ENCODE results near the gene CERS2. TPM values are rescaled to one million over a fixed set of nuclear protein-coding genes. Genes with fewer than 3 reads are reported as not detected.
"Not testable (repeated sequence)": the region's sequence is repeated elsewhere in the genome, so short reads cannot be mapped to it uniquely, and the experiment has no call there.

Gene CERS2
- total RNA-seq, 1 donor from 2014 or later, result 106 TPM

DNA sequence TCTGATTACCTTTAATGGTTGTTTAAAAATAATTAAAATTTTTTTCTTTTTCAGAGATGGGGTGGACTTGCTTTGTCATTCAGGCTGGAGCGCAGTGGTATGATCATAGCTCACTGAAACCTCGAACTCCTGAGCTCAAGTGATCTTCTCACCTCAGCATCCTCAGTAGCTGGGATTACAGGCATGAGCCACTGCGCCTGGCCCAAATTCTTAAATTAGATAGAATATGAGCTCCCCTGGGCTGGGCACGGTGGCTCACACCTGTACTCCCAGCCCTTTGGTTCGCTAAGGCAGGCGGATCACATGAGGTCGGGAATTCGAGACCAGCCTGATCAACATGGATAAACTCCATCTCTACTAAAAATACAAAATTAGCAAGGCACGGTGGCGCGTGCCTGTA lies 17.0 kb downstream of the CERS2 start:
- no peak overlapping the region for H3K27ac Mint-ChIP-seq
- POLR2A ChIA-PET, result interaction anchor here (0.5 to 1.0 kb wide), 2 partner anchors 12 to 16 kb away, joined by 3 to 4 read pairs; no protein-coding TSS in a partner anchor
- CTCF ChIA-PET, result no interaction called here
- DNase-seq (no peak), ATAC-seq (ENCODE audit: low read depth) (no peak)
- TF ChIP-seq, protein P1, sequence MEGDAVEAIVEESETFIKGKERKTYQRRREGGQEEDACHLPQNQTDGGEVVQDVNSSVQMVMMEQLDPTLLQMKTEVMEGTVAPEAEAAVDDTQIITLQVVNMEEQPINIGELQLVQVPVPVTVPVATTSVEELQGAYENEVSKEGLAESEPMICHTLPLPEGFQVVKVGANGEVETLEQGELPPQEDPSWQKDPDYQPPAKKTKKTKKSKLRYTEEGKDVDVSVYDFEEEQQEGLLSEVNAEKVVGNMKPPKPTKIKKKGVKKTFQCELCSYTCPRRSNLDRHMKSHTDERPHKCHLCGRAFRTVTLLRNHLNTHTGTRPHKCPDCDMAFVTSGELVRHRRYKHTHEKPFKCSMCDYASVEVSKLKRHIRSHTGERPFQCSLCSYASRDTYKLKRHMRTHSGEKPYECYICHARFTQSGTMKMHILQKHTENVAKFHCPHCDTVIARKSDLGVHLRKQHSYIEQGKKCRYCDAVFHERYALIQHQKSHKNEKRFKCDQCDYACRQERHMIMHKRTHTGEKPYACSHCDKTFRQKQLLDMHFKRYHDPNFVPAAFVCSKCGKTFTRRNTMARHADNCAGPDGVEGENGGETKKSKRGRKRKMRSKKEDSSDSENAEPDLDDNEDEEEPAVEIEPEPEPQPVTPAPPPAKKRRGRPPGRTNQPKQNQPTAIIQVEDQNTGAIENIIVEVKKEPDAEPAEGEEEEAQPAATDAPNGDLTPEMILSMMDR (IDR thresholded peaks at IDR 0.05), result no peak
- no peaks in the 10 kb centered on the region for H3K4me1 Mint-ChIP-seq
- H3K36me3 Mint-ChIP-seq (ENCODE audit: low read depth), result peaks cover 81% of the 10 kb centered on the region
- intact Hi-C loops (cut with micrococcal nuclease), result no loop called here
- no peaks in the 10 kb centered on the region for H3K27me3 Mint-ChIP-seq
- no peak overlapping the region for H3K4me3 Mint-ChIP-seq
- H3K9me3 Mint-ChIP-seq, result no peaks in the 10 kb centered on the region

DNA sequence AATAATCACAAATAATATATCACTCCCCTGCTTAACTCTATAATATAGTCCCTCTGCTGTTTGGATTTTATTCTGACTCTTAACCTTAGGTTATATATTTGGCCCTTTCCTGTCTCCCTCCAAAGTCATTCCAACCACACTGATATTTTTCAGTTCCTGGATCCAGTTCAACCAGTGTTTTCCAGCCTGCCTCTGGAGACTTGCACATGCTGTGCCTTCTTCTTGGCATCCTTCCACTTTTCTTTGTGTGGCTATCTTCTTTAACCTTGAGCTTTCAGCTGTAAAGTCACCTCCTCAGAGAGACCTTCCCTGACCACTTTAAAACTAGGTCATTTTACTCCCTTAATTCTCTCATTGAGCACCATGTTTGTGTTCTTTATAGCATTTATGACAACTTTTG lies 19.4 kb downstream of the CERS2 start:
- H3K9me3 Mint-ChIP-seq, result no peaks in the 10 kb centered on the region
- H3K27ac Mint-ChIP-seq, result peak overlapping the region; percentile 6
- ATAC-seq (ENCODE audit: low read depth) (no peak), DNase-seq (no peak)
- H3K4me3 Mint-ChIP-seq, result no peak overlapping the region
- peaks cover 82% of the 10 kb centered on the region for H3K36me3 Mint-ChIP-seq (ENCODE audit: low read depth)
- no peaks in the 10 kb centered on the region for H3K27me3 Mint-ChIP-seq
- intact Hi-C loops (cut with micrococcal nuclease), result no loop called here
- TF ChIP-seq, protein P1 (IDR thresholded peaks at IDR 0.05), result no peak
- ChIA-PET POLR2A (no interaction called here), CTCF (interaction anchor here (0.7 kb wide), 1 partner anchor 53 kb away, joined by 3 read pairs; no protein-coding TSS in a partner anchor)
- H3K4me1 Mint-ChIP-seq, result no peaks in the 10 kb centered on the region

DNA sequence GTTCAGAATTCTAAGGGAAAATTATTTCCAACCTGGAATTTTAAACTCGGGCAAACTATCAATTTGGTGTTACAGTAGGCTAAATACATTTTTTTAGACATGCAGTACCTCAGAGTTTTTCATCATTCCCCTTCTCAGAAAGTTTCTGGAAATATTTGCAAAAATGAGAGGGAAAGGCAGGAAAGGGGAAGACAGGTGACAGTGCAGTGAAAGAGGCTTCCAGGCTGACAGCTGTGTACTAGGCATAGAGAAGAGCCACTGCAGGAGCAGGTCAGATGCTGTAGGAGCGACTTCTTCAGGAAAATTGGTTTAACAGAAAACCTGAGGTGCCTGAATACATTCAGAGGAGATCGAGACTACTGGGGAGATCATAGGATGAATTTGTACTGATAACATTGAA lies 19.9 kb downstream of the CERS2 start:
- Mint-ChIP-seq H3K27ac (no peak overlapping the region), H3K4me1 (no peaks in the 10 kb centered on the region), H3K4me3 (no peak overlapping the region), H3K36me3 (ENCODE audit: low read depth) (peaks cover 83% of the 10 kb centered on the region), H3K9me3 (no peaks in the 10 kb centered on the region), H3K27me3 (no peaks in the 10 kb centered on the region)
- TF ChIP-seq, protein P1 (IDR thresholded peaks at IDR 0.05), result no peak
- no peak for DNase-seq
- ChIA-PET CTCF (no interaction called here), POLR2A (interaction anchor here (0.6 kb wide), 1 partner anchor 19 kb away, joined by 3 read pairs; no protein-coding TSS in a partner anchor)
- no peak for ATAC-seq (ENCODE audit: low read depth)
- intact Hi-C loops (cut with micrococcal nuclease), result no loop called here

DNA sequence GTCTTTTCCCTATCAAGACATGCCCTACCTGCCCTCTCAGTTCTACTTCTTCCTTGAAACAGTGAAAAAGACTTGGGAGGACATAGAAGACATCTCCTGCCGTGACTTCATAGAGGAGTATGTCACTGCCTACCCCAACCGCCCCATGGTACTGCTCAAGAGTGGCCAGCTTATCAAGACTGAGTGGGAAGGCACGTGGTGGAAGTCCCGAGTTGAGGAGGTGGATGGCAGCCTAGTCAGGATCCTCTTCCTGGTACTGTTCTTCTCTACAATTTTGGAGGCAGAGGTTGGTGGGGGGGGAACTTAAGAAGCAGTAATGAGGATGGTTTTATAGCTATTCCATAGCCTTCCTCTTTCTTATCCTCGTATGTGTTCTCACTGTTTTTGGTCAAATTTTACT lies 29.8 kb downstream of the CERS2 start:
- no peak for ATAC-seq (ENCODE audit: low read depth)
- no peak overlapping the region for H3K27ac Mint-ChIP-seq
- TF ChIP-seq, protein P1 (IDR thresholded peaks at IDR 0.05), result no peak
- H3K4me3 Mint-ChIP-seq, result no peak overlapping the region
- ChIA-PET CTCF (no interaction called here), POLR2A (no interaction called here)
- H3K9me3 Mint-ChIP-seq, result no peaks in the 10 kb centered on the region
- H3K36me3 Mint-ChIP-seq (ENCODE audit: low read depth), result peaks cover 86% of the 10 kb centered on the region
- H3K27me3 Mint-ChIP-seq, result no peaks in the 10 kb centered on the region
- H3K4me1 Mint-ChIP-seq, result no peaks in the 10 kb centered on the region
- DNase-seq, result no peak
- intact Hi-C loops (cut with micrococcal nuclease), result no loop called here

DNA sequence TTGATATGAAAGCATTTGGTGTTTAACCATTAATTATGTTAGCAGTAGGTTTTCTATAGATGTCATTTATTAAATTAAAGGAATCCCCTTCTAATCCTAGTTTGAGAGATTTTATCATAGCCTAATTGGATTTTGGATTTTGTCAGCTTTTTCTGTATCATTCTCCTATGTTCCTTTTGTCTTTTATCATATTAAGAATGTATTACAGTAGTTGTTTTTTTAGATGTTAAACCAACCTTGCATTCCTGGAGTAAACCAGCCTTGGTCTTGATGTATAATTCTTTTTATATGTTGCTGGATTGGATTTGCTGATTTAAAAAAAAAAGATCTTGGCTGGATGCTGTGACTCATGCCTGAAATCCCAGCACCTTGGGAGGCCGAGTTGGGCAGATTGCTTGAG lies 42.9 kb downstream of the CERS2 start:
- ATAC-seq (ENCODE audit: low read depth), result no peak
- Mint-ChIP-seq H3K36me3 (ENCODE audit: low read depth) (peaks cover 76% of the 10 kb centered on the region), H3K27ac (no peak overlapping the region), H3K9me3 (peaks cover 2% of the 10 kb centered on the region), H3K4me3 (no peak overlapping the region), H3K27me3 (no peaks in the 10 kb centered on the region), H3K4me1 (peaks cover 24% of the 10 kb centered on the region)
- ChIA-PET POLR2A (no interaction called here), CTCF (no interaction called here)
- DNase-seq, result no peak
- intact Hi-C loops (cut with micrococcal nuclease), result no loop called here
- TF ChIP-seq, protein P1 (IDR thresholded peaks at IDR 0.05), result no peak

DNA sequence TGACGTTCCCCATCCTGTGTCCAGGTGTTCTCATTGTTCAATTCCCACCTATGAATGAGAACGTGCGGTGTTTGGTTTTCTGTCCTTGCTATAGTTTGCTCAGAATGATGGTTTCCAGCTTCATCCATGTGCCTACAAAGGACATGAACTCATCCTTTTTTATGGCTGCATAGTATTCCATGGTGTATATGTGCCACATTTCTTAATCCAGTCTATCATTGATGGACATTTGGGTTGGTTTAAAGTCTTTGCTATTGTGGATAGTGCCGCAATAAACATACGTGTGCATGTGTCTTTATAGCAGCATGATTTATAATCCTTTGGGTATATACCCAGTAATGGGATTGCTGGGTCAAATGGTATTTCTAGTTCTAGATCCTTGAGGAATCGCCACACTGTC lies 45.9 kb downstream of the CERS2 start:
- H3K4me3 Mint-ChIP-seq; H3K9me3 Mint-ChIP-seq; H3K27me3 Mint-ChIP-seq; DNase-seq; H3K27ac Mint-ChIP-seq; POLR2A ChIA-PET; ATAC-seq (ENCODE audit: low read depth); CTCF ChIA-PET: not testable (repeated sequence)
- Mint-ChIP-seq H3K36me3 (ENCODE audit: low read depth) (peaks cover 63% of the 10 kb centered on the region), H3K4me1 (peaks cover 24% of the 10 kb centered on the region)
- intact Hi-C loops (cut with micrococcal nuclease), result loop anchor here (5.0 kb wide), 2 partner anchors 129 to 566 kb away; partner anchors contain the start of genes CDC42SE1 and RPRD2

Data from activated B cell treated with CpG ODN at 0.5 μM for 24 hours (primary cell).